Esophagus squamous epithelium (tissue), 4 donors: ENCODE measurements around the gene MAD2L1BP.
A peak's percentile ranks its signal among the peaks of the same experiment; 100 is the strongest.

Experiments
- POLR2A ChIP-seq, 4 donors: fragments of 450-650 bp; IDR thresholded peaks; one replicate each; pipeline ENCODE4 v1.6.1; 2017; ENCODE audit warnings: antibody characterized with exemption in 4 of 4, mild to moderate bottlenecking in 4 of 4, moderate library complexity in 3 of 4
- TF ChIP-seq, protein P1 (sequence below), 6 experiments: fragments of 450-650 bp in 4 of 6; fragments of 200-600 bp in 2 of 6; sonication (generic) in 2 of 6; IDR thresholded peaks; one replicate each; pipeline ENCODE4 v1.5.1; 2016 to 2019; ENCODE audit warnings: antibody characterized with exemption in 6 of 6, mild to moderate bottlenecking in 4 of 6, moderate library complexity in 4 of 6

GRCh38 chr6:43629505-43630300 lies 5.9 kb upstream of the MAD2L1BP start:
- TF ChIP-seq, protein P1, sequence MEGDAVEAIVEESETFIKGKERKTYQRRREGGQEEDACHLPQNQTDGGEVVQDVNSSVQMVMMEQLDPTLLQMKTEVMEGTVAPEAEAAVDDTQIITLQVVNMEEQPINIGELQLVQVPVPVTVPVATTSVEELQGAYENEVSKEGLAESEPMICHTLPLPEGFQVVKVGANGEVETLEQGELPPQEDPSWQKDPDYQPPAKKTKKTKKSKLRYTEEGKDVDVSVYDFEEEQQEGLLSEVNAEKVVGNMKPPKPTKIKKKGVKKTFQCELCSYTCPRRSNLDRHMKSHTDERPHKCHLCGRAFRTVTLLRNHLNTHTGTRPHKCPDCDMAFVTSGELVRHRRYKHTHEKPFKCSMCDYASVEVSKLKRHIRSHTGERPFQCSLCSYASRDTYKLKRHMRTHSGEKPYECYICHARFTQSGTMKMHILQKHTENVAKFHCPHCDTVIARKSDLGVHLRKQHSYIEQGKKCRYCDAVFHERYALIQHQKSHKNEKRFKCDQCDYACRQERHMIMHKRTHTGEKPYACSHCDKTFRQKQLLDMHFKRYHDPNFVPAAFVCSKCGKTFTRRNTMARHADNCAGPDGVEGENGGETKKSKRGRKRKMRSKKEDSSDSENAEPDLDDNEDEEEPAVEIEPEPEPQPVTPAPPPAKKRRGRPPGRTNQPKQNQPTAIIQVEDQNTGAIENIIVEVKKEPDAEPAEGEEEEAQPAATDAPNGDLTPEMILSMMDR (IDR thresholded peaks at IDR 0.05) = no peak
- peak in 3 of 4 donors; percentile 63 to 82 (median 79) for TF ChIP-seq POLR2A (IDR thresholded peaks at IDR 0.05)
